Spleen (tissue), 7 donors: ENCODE data around the gene ZDBF2.

Source experiments
- POLR2AphosphoS5 ChIP-seq, 3 donors: sonication (generic); formaldehyde crosslinking; IDR thresholded peaks; one replicate each; pipeline ENCODE4 v1.5.1; 2017; ENCODE audit warnings: antibody characterized with exemption in 3 of 3
- TF ChIP-seq, protein P1 (sequence below), 11 experiments: fragments of 200-600 bp in 7 of 11; fragments of 450-650 bp in 4 of 11; sonication (generic) in 4 of 11; IDR thresholded peaks in 8 of 11; conservative IDR thresholded peaks in 3 of 11; 1 replicate in 7 of 11; 2 replicates in 4 of 11; pipeline versions ENCODE4 v1.4.0 to v1.8.0; 2016 to 2021; ENCODE audit warnings: antibody characterized with exemption in 11 of 11, inconsistent platforms in 4 of 11, mild to moderate bottlenecking in 1 of 11
- donor health status: DM: no; HTN: no; CAD: no; lungs with moderate emphysema.
- donor health status: DM: no; HTN: no; CAD: no.
- donor health status: DM: no; HTN: no; CAD: no.

DNA sequence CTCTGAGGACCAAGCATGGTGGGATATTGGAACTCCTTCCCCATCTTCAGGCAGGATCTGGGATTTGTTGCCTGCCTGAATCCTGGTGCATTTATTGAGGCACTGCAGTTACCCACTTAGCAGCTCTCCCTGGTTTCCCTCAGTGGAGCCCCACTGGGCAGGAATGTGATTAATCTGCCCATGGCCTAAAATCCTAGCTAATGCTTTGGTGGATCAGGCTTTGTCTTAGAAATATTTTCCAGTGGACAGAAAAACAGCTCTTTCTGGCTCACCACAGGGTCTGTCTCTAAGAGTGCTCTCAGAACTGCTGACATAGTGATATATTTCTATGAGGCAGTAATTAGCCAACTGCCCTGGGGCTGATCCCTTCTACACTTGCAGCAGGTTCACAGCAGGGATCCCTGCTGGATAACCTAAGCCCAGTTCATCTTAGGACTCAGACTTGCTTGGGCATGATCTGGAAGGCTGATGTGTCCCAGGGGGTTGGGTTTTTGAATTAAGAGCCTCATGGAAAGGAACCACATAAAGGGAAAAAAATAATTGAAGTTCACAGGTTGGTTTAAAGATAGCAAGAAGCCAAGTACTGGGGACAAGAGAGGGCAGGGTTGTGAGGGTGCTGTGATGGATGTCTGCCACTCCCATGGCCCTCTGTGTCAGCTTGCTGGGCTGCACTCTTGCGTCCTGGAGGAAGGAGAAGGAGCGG, 44.3 kb upstream of the ZDBF2 start:
- TF ChIP-seq, protein P1, sequence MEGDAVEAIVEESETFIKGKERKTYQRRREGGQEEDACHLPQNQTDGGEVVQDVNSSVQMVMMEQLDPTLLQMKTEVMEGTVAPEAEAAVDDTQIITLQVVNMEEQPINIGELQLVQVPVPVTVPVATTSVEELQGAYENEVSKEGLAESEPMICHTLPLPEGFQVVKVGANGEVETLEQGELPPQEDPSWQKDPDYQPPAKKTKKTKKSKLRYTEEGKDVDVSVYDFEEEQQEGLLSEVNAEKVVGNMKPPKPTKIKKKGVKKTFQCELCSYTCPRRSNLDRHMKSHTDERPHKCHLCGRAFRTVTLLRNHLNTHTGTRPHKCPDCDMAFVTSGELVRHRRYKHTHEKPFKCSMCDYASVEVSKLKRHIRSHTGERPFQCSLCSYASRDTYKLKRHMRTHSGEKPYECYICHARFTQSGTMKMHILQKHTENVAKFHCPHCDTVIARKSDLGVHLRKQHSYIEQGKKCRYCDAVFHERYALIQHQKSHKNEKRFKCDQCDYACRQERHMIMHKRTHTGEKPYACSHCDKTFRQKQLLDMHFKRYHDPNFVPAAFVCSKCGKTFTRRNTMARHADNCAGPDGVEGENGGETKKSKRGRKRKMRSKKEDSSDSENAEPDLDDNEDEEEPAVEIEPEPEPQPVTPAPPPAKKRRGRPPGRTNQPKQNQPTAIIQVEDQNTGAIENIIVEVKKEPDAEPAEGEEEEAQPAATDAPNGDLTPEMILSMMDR (IDR thresholded peaks at IDR 0.05 in 8 of 11, conservative IDR thresholded peaks at IDR 0.05 in 3 of 11) = no peak
- TF ChIP-seq POLR2AphosphoS5 (IDR thresholded peaks at IDR 0.05) = no peak
